ENCODE results near the gene RRP1.

DNA sequence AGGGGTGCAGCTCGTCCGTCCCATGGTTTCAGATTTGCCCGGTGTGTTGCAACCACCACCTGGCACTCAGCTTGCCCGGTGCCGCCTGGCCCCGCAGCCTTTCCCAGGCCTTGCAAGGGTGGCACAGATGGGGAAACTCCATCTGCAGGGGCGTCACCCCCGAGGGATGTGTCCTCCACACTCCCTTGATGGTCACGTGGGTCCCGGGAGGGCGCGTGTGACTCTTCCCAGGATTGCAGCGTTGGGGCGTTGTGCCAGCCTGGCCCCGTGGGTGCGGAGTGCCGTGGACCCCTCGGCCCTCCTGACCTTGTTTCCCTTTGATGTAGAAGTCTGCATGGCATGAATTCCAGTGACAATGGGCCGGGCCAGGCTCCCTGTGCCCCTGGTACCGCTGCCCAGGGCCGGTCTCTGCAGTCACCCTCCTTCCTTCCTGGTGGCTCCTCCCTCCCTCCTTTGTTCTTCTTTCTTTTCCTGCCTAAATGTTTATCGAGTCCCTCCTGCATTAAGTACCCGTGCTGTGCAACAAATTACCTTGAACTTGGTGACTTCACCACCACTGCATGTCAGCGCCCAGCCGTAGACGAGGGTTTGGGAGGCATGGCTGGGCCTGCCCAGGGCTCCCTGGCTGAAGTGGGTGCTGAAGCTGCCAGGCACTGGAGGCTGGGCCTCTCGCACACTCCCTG is 22.9 kb downstream of the RRP1 start:
- TF ChIP-seq RXRA (IDR thresholded peaks at IDR 0.05; ENCODE audit: borderline replicate concordance, low read depth) (no peak), CTCF (IDR thresholded peaks at IDR 0.05) (no peak), TAF1 (IDR thresholded peaks at IDR 0.05; ENCODE audit: borderline replicate concordance, low read depth, low read length) (no peak), TEAD4 (IDR thresholded peaks at IDR 0.05; ENCODE audit: borderline replicate concordance, insufficient read depth) (no peak), EZH2phosphoT487 (IDR thresholded peaks at IDR 0.05; ENCODE audit: borderline replicate concordance, low read depth) (no peak), IRF3 (IDR thresholded peaks at IDR 0.05; ENCODE audit: low read depth, low read length) (no peak), MAX (IDR thresholded peaks at IDR 0.05; ENCODE audit: low read depth) (no peak), MXI1 (IDR thresholded peaks at IDR 0.05; ENCODE audit: low read depth, low read length) (no peak), YY1 (IDR thresholded peaks at IDR 0.05; ENCODE audit: low read depth) (no peak), EP300 (IDR thresholded peaks at IDR 0.05; ENCODE audit: borderline replicate concordance in 1 of 2, low read depth in 1 of 2, low read length in 1 of 2) (no peak)
